ENCODE measurements around the gene NBPF6.
"Not testable (repeated sequence)": the region's sequence is repeated elsewhere in the genome, so short reads cannot be mapped to it uniquely, and the experiment has no call there.

Gene NBPF6

GRCh38 chr1:108502624-108503023 lies 52.5 kb downstream of the NBPF6 start:
- Histone ChIP-seq H3K4me1 (ENCODE audit: control insufficient read depth, insufficient read depth, low read length) (peaks cover 6% of the 10 kb centered on the region; the same call in 1 of the 2 replicates), H3K9me3 (ENCODE audit: control insufficient read depth, insufficient read depth, low read depth, low read length) (no peaks in the 10 kb centered on the region), H3K9ac (ENCODE audit: low read length) (no peak overlapping the region), H3K36me3 (ENCODE audit: control insufficient read depth, insufficient read depth, low read length) (no peaks in the 10 kb centered on the region), H3K27ac (ENCODE audit: low read depth, low read length) (no peak overlapping the region), H3K4me3 (ENCODE audit: low read depth, low read length) (no peak overlapping the region), H3K27me3 (ENCODE audit: control insufficient read depth, insufficient read depth, low read length) (no peaks in the 10 kb centered on the region)

GRCh38 chr1:108503062-108503733 lies 53.1 kb downstream of the NBPF6 start:
- no peak overlapping the region for H3K4me3 ChIP-seq (ENCODE audit: low read depth, low read length)
- H3K9me3 ChIP-seq (ENCODE audit: control insufficient read depth, insufficient read depth, low read depth, low read length), result no peaks in the 10 kb centered on the region
- no peaks in the 10 kb centered on the region for H3K36me3 ChIP-seq (ENCODE audit: control insufficient read depth, insufficient read depth, low read length)
- H3K27me3 ChIP-seq (ENCODE audit: control insufficient read depth, insufficient read depth, low read length), result no peaks in the 10 kb centered on the region
- peaks cover 6% of the 10 kb centered on the region; the same call in 1 of the 2 replicates for H3K4me1 ChIP-seq (ENCODE audit: control insufficient read depth, insufficient read depth, low read length)
- H3K9ac ChIP-seq (ENCODE audit: low read length), result no peak overlapping the region
- H3K27ac ChIP-seq (ENCODE audit: low read depth, low read length), result no peak overlapping the region

- no peaks in the 10 kb centered on the region for H3K27me3 ChIP-seq (ENCODE audit: control insufficient read depth, insufficient read depth, low read length)
- peaks cover 6% of the 10 kb centered on the region; the same call in 1 of the 2 replicates for H3K4me1 ChIP-seq (ENCODE audit: control insufficient read depth, insufficient read depth, low read length)
- H3K27ac ChIP-seq (ENCODE audit: low read depth, low read length), result no peak overlapping the region
- H3K4me3 ChIP-seq (ENCODE audit: low read depth, low read length), result no peak overlapping the region
- peaks cover 7% of the 10 kb centered on the region for H3K9me3 ChIP-seq (ENCODE audit: control insufficient read depth, insufficient read depth, low read depth, low read length)
- no peaks in the 10 kb centered on the region for H3K36me3 ChIP-seq (ENCODE audit: control insufficient read depth, insufficient read depth, low read length)
- H3K9ac ChIP-seq (ENCODE audit: low read length), result no peak overlapping the region
Observed at GRCh38 chr1:108504447-108504846, 54.3 kb downstream of the NBPF6 start.

- H3K27me3 ChIP-seq (ENCODE audit: control insufficient read depth, insufficient read depth, low read length), result no peaks in the 10 kb centered on the region
- H3K36me3 ChIP-seq (ENCODE audit: control insufficient read depth, insufficient read depth, low read length), result no peaks in the 10 kb centered on the region
- no peak overlapping the region for H3K27ac ChIP-seq (ENCODE audit: low read depth, low read length)
- peaks cover 6% of the 10 kb centered on the region; the same call in 1 of the 2 replicates for H3K4me1 ChIP-seq (ENCODE audit: control insufficient read depth, insufficient read depth, low read length)
- no peak overlapping the region for H3K4me3 ChIP-seq (ENCODE audit: low read depth, low read length)
- no peak overlapping the region for H3K9ac ChIP-seq (ENCODE audit: low read length)
- peaks cover 15% of the 10 kb centered on the region for H3K9me3 ChIP-seq (ENCODE audit: control insufficient read depth, insufficient read depth, low read depth, low read length)
Observed at GRCh38 chr1:108505763-108506070, 55.6 kb downstream of the NBPF6 start.

GRCh38 chr1:108511764-108512163 lies 61.6 kb downstream of the NBPF6 start:
- peaks cover 15% of the 10 kb centered on the region for H3K9me3 ChIP-seq (ENCODE audit: control insufficient read depth, insufficient read depth, low read depth, low read length)
- no peak overlapping the region for H3K27ac ChIP-seq (ENCODE audit: low read depth, low read length)
- no peaks in the 10 kb centered on the region for H3K27me3 ChIP-seq (ENCODE audit: control insufficient read depth, insufficient read depth, low read length)
- H3K36me3 ChIP-seq (ENCODE audit: control insufficient read depth, insufficient read depth, low read length), result no peaks in the 10 kb centered on the region
- no peak overlapping the region for H3K4me3 ChIP-seq (ENCODE audit: low read depth, low read length)
- no peak overlapping the region for H3K9ac ChIP-seq (ENCODE audit: low read length)
- H3K4me1 ChIP-seq (ENCODE audit: control insufficient read depth, insufficient read depth, low read length), result no peaks in the 10 kb centered on the region

GRCh38 chr1:108512239-108513043 lies 62.3 kb downstream of the NBPF6 start:
- Histone ChIP-seq H3K27ac (ENCODE audit: low read depth, low read length) (no peak overlapping the region), H3K4me3 (ENCODE audit: low read depth, low read length) (no peak overlapping the region)

GRCh38 chr1:108513044-108513415 lies 62.9 kb downstream of the NBPF6 start:
- Histone ChIP-seq H3K9ac (ENCODE audit: low read length) (no peak overlapping the region), H3K4me3 (ENCODE audit: low read depth, low read length) (no peak overlapping the region), H3K27ac (ENCODE audit: low read depth, low read length) (no peak overlapping the region), H3K4me1 (ENCODE audit: control insufficient read depth, insufficient read depth, low read length) (0 out of 2 replicates have a peak, but pooled peaks cover 2% of the 10 kb centered on the region), H3K27me3 (ENCODE audit: control insufficient read depth, insufficient read depth, low read length) (no peaks in the 10 kb centered on the region), H3K9me3 (ENCODE audit: control insufficient read depth, insufficient read depth, low read depth, low read length) (peaks cover 15% of the 10 kb centered on the region), H3K36me3 (ENCODE audit: control insufficient read depth, insufficient read depth, low read length) (no peaks in the 10 kb centered on the region)

More at GRCh38 chr1:108512239-108513043, 62.3 kb downstream of the NBPF6 start:
- Histone ChIP-seq H3K27me3 (ENCODE audit: control insufficient read depth, insufficient read depth, low read length) (no peaks in the 10 kb centered on the region), H3K36me3 (ENCODE audit: control insufficient read depth, insufficient read depth, low read length) (no peaks in the 10 kb centered on the region), H3K4me1 (ENCODE audit: control insufficient read depth, insufficient read depth, low read length) (no peaks in the 10 kb centered on the region), H3K9me3 (ENCODE audit: control insufficient read depth, insufficient read depth, low read depth, low read length) (peaks cover 15% of the 10 kb centered on the region), H3K9ac (ENCODE audit: low read length) (no peak overlapping the region)

- H3K4me1 ChIP-seq (ENCODE audit: control insufficient read depth, insufficient read depth, low read length); H3K27ac ChIP-seq (ENCODE audit: low read depth, low read length); H3K9ac ChIP-seq (ENCODE audit: low read length): not testable (repeated sequence)
Observed at GRCh38 chr1:108513914-108514313, 63.8 kb downstream of the NBPF6 start.

GRCh38 chr1:108517301-108517897 lies 67.3 kb downstream of the NBPF6 start:
- not testable (repeated sequence) for H3K4me3 ChIP-seq (ENCODE audit: low read depth, low read length); H3K36me3 ChIP-seq (ENCODE audit: control insufficient read depth, insufficient read depth, low read length); H3K9me3 ChIP-seq (ENCODE audit: control insufficient read depth, insufficient read depth, low read depth, low read length); H3K9ac ChIP-seq (ENCODE audit: low read length); H3K27me3 ChIP-seq (ENCODE audit: control insufficient read depth, insufficient read depth, low read length); H3K27ac ChIP-seq (ENCODE audit: low read depth, low read length); H3K4me1 ChIP-seq (ENCODE audit: control insufficient read depth, insufficient read depth, low read length)

More at GRCh38 chr1:108513914-108514313, 63.8 kb downstream of the NBPF6 start:
- H3K27me3 ChIP-seq (ENCODE audit: control insufficient read depth, insufficient read depth, low read length); H3K4me3 ChIP-seq (ENCODE audit: low read depth, low read length); H3K36me3 ChIP-seq (ENCODE audit: control insufficient read depth, insufficient read depth, low read length): not testable (repeated sequence)
- H3K9me3 ChIP-seq (ENCODE audit: control insufficient read depth, insufficient read depth, low read depth, low read length), result peaks cover 13% of the 10 kb centered on the region
